Liver (tissue), 3 donors: Measurements from ENCODE around the gene ZFP91.

Source experiments
- ATF3 ChIP-seq: IDR thresholded peaks from 2 replicates; pipeline ENCODE4 v1.6.1; 2016; ENCODE audit warnings: antibody characterized with exemption
- CTCF ChIP-seq: fragments of 150-350 bp; IDR thresholded peaks from 2 replicates; pipeline ENCODE4 v1.5.1; 2017; ENCODE audit warnings: improper control_type of control experiment, low read depth, low read length; ENCODE audit not compliant: missing input control
- EGR1 ChIP-seq, 2 donors: IDR thresholded peaks; 2 replicates each; pipeline ENCODE4 v1.6.1; 2016 to 2018; ENCODE audit warnings: antibody characterized with exemption in 2 of 2, low read depth in 2 of 2
- FOXA1 ChIP-seq: IDR thresholded peaks from 2 replicates; pipeline ENCODE4 v1.6.1; 2016; ENCODE audit warnings: antibody characterized with exemption
- GABPA ChIP-seq, 2 donors: IDR thresholded peaks in 1 of 2; conservative IDR thresholded peaks in 1 of 2; 2 replicates each; pipeline ENCODE4 v1.6.1; 2016; ENCODE audit warnings: antibody characterized with exemption in 2 of 2, mild to moderate bottlenecking in 1 of 2, moderate library complexity in 1 of 2
- HNF4A ChIP-seq, 2 donors: conservative IDR thresholded peaks; 2 replicates each; pipeline ENCODE4 v1.6.1; 2016; ENCODE audit warnings: antibody characterized with exemption in 2 of 2, mild to moderate bottlenecking in 2 of 2
- HNF4G ChIP-seq: IDR thresholded peaks from 2 replicates; pipeline ENCODE4 v1.6.1; 2016; ENCODE audit warnings: antibody characterized with exemption
- JUND ChIP-seq, 2 donors: IDR thresholded peaks; 2 replicates each; pipeline ENCODE4 v1.6.1; 2016; ENCODE audit warnings: antibody characterized with exemption in 2 of 2
- RAD21 ChIP-seq, 2 donors: IDR thresholded peaks; 2 replicates each; pipeline ENCODE4 v1.6.1; 2016; ENCODE audit warnings: antibody characterized with exemption in 2 of 2, mild to moderate bottlenecking in 2 of 2
- REST ChIP-seq: IDR thresholded peaks from 2 replicates; pipeline ENCODE4 v1.6.1; 2016; ENCODE audit warnings: antibody characterized with exemption, mild to moderate bottlenecking
- TAF1 ChIP-seq: conservative IDR thresholded peaks from 2 replicates; pipeline ENCODE4 v1.6.1; 2016; ENCODE audit warnings: antibody characterized with exemption, mild to moderate bottlenecking
- YY1 ChIP-seq: IDR thresholded peaks from 2 replicates; pipeline ENCODE4 v1.6.1; 2016; ENCODE audit warnings: antibody characterized with exemption, mild to moderate bottlenecking
- ZBTB33 ChIP-seq: IDR thresholded peaks from 2 replicates; pipeline ENCODE4 v1.6.1; 2016; ENCODE audit warnings: antibody characterized with exemption
- TF ChIP-seq, protein P1 (sequence below): IDR thresholded peaks from 2 replicates; pipeline ENCODE4 v1.6.1; 2016; ENCODE audit warnings: antibody characterized with exemption
- donor health status: healthy.
- donor health status: healthy.

GRCh38 chr11:58659910-58660570 is 81.2 kb downstream of the ZFP91 start:
- TF ChIP-seq CTCF (no peak), JUND (IDR thresholded peaks at IDR 0.05) (no peak), YY1 (no peak), RAD21 (IDR thresholded peaks at IDR 0.05) (no peak), ZBTB33 (no peak), GABPA (IDR thresholded peaks at IDR 0.05 in 1 of 2, conservative IDR thresholded peaks at IDR 0.05 in 1 of 2) (no peak), REST (no peak), HNF4G (no peak), EGR1 (IDR thresholded peaks at IDR 0.05; ENCODE audit: low read depth in 2 of 2) (no peak), HNF4A (conservative IDR thresholded peaks at IDR 0.05) (no peak), ATF3 (no peak), TAF1 (no peak), FOXA1 (no peak)
- TF ChIP-seq, protein P1, sequence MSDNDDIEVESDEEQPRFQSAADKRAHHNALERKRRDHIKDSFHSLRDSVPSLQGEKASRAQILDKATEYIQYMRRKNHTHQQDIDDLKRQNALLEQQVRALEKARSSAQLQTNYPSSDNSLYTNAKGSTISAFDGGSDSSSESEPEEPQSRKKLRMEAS: no peak
